Peyer's patch (tissue), 4 donors: ENCODE results near the gene AAGAB. TPM values are rescaled to one million over a fixed set of nuclear protein-coding genes. Genes with fewer than 3 reads are reported as not detected.
"Not testable (repeated sequence)": the region's sequence is repeated elsewhere in the genome, so short reads cannot be mapped to it uniquely, and the experiment has no call there.

Source experiments
- DNase-seq, 3 donors: peaks; one replicate each; pipeline ENCODE4 v3.0.0-alpha.2; 2017 to 2019
- H3K27ac ChIP-seq, 4 donors: fragments of 200-600 bp; sonication (generic); one replicate each; pipeline ENCODE4 v1.5.1; 2016 to 2019
- H3K27me3 ChIP-seq, 2 donors: fragments of 200-600 bp; sonication (generic); one replicate each; pipeline ENCODE4 v1.5.1; 2019
- H3K36me3 ChIP-seq, 3 donors: fragments of 200-600 bp; sonication (generic); one replicate each; pipeline ENCODE4 v1.5.1; 2016 to 2019
- H3K4me1 ChIP-seq, 4 donors: fragments of 200-600 bp; sonication (generic); one replicate each; pipeline ENCODE4 v1.5.1; 2016 to 2019
- H3K4me3 ChIP-seq, 4 donors: fragments of 200-600 bp; sonication (generic); 1 replicate in 3 of 4; 2 replicates in 1 of 4; pipeline ENCODE4 v1.5.1; 2016 to 2019; ENCODE audit warnings: mild to moderate bottlenecking in 1 of 4
- H3K9me3 ChIP-seq, 4 donors: fragments of 200-600 bp; sonication (generic); one replicate each; pipeline ENCODE4 v1.5.1; 2016 to 2019; ENCODE audit warnings: mild to moderate bottlenecking in 1 of 4
- POLR2A ChIP-seq, 2 donors: fragments of 450-650 bp; IDR thresholded peaks; one replicate each; pipeline ENCODE4 v1.5.1; 2017; ENCODE audit warnings: antibody characterized with exemption in 2 of 2, mild to moderate bottlenecking in 2 of 2, moderate library complexity in 2 of 2
- total RNA-seq, 4 donors: library from RNA; depleted of rRNA; stranded (reverse); fragments of >200 nt; gene quantifications; one replicate each; pipeline ENCODE4 v1.1.0, GENCODE V29; 2016
- TF ChIP-seq, protein P1 (sequence below), 6 experiments: fragments of 450-650 bp in 4 of 6; fragments of 200-600 bp in 2 of 6; sonication (generic) in 1 of 6; IDR thresholded peaks; one replicate each; pipeline ENCODE4 v1.5.1; 2017 to 2019; ENCODE audit warnings: antibody characterized with exemption in 6 of 6, mild to moderate bottlenecking in 3 of 6, moderate library complexity in 1 of 6

AAGAB gene
- total RNA-seq, 4 donors from 2014 or later, result 27.5 to 54.5 (median 42.8) TPM

DNA sequence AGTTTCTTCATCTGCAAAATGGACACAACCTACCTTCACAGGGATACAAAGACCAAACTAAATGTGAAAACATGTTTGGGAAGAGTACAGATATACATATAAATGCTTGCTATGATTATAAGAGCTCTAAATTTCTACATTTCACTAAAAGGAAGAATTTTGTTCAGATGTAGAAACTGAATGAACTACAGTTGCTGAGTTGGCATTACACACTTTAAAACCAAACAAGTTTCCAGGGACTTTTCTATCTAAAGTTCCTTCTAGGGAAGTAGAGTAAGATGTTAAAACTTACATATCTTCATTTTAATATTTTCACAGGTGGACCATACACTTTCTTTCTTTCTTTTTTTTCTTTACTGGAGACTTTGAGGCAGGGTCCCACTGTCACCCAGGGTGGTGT lies 4.6 kb downstream of the AAGAB start:
- no peak overlapping the region for H3K27ac ChIP-seq
- peaks cover 0 to 10% (median 4%) of the 10 kb centered on the region in 4 donors for H3K4me1 ChIP-seq
- no peaks in the 10 kb centered on the region for H3K27me3 ChIP-seq
- no peak for DNase-seq
- H3K4me3 ChIP-seq, result no peak overlapping the region
- H3K36me3 ChIP-seq, result peaks cover 0 to 14% (median 0%) of the 10 kb centered on the region in 3 donors
- TF ChIP-seq POLR2A (IDR thresholded peaks at IDR 0.05), result no peak
- peaks cover 0 to 6% (median 0%) of the 10 kb centered on the region in 4 donors for H3K9me3 ChIP-seq

GRCh38 chr15:67248011-67248505 lies 6.4 kb downstream of the AAGAB start:
- Histone ChIP-seq H3K27ac (no peak overlapping the region), H3K27me3 (no peaks in the 10 kb centered on the region), H3K9me3 (peaks cover 0 to 6% (median 0%) of the 10 kb centered on the region in 4 donors), H3K36me3 (peaks cover 0 to 14% (median 0%) of the 10 kb centered on the region in 3 donors), H3K4me3 (no peak overlapping the region), H3K4me1 (peaks cover 0 to 8% (median 0%) of the 10 kb centered on the region in 4 donors)
- DNase-seq, result no peak
- TF ChIP-seq POLR2A (IDR thresholded peaks at IDR 0.05), result no peak
- TF ChIP-seq, protein P1, sequence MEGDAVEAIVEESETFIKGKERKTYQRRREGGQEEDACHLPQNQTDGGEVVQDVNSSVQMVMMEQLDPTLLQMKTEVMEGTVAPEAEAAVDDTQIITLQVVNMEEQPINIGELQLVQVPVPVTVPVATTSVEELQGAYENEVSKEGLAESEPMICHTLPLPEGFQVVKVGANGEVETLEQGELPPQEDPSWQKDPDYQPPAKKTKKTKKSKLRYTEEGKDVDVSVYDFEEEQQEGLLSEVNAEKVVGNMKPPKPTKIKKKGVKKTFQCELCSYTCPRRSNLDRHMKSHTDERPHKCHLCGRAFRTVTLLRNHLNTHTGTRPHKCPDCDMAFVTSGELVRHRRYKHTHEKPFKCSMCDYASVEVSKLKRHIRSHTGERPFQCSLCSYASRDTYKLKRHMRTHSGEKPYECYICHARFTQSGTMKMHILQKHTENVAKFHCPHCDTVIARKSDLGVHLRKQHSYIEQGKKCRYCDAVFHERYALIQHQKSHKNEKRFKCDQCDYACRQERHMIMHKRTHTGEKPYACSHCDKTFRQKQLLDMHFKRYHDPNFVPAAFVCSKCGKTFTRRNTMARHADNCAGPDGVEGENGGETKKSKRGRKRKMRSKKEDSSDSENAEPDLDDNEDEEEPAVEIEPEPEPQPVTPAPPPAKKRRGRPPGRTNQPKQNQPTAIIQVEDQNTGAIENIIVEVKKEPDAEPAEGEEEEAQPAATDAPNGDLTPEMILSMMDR (IDR thresholded peaks at IDR 0.05), result no peak

GRCh38 chr15:67246606-67247005 lies 7.9 kb downstream of the AAGAB start:
- not testable (repeated sequence) for H3K27ac ChIP-seq, H3K27me3 ChIP-seq, DNase-seq, H3K4me1 ChIP-seq, H3K4me3 ChIP-seq, H3K9me3 ChIP-seq
- peaks cover 0 to 14% (median 0%) of the 10 kb centered on the region in 3 donors for H3K36me3 ChIP-seq

DNA sequence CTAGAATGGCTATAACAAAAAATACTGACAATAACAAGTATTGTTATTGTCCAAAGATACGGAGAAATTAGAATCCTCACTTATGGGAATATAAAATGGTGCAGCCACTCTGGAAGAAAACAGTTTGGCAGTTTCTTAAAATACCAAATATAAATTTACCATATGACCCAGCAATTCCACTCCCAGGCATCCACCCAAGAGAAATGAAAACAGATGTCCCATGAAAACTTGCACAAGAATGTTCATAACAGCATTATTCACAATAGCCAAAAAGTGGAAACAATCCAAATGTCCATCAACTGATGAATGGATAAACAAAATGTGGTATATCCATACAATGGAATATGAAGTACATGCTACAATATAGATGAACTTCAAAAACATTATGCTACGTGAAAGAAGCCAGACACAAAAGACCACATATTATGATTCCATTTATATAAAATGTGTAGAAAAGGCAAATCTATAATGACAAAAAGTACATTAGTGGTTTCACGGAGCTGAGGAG lies 9.4 kb downstream of the AAGAB start:
- Histone ChIP-seq H3K36me3 (peaks cover 0 to 14% (median 0%) of the 10 kb centered on the region in 3 donors), H3K9me3 (peaks cover 0 to 6% (median 0%) of the 10 kb centered on the region in 4 donors), H3K27ac (no peak overlapping the region), H3K4me1 (peaks cover 0 to 7% (median 2%) of the 10 kb centered on the region in 4 donors), H3K4me3 (no peak overlapping the region), H3K27me3 (no peaks in the 10 kb centered on the region)
- no peak for DNase-seq
- TF ChIP-seq POLR2A (IDR thresholded peaks at IDR 0.05), result no peak
- TF ChIP-seq, protein P1 (IDR thresholded peaks at IDR 0.05), result no peak

GRCh38 chr15:67242708-67243111 lies 11.8 kb downstream of the AAGAB start:
- H3K4me3 ChIP-seq, result no peak overlapping the region
- H3K4me1 ChIP-seq, result peaks cover 0 to 7% (median 2%) of the 10 kb centered on the region in 4 donors
- H3K27ac ChIP-seq, result no peak overlapping the region
- no peaks in the 10 kb centered on the region for H3K27me3 ChIP-seq
- DNase-seq, result no peak
- TF ChIP-seq, protein P1 (IDR thresholded peaks at IDR 0.05), result no peak
- TF ChIP-seq POLR2A (IDR thresholded peaks at IDR 0.05), result no peak
- H3K9me3 ChIP-seq, result peaks cover 0 to 6% (median 0%) of the 10 kb centered on the region in 4 donors
- H3K36me3 ChIP-seq, result peaks cover 0 to 14% (median 0%) of the 10 kb centered on the region in 3 donors

DNA sequence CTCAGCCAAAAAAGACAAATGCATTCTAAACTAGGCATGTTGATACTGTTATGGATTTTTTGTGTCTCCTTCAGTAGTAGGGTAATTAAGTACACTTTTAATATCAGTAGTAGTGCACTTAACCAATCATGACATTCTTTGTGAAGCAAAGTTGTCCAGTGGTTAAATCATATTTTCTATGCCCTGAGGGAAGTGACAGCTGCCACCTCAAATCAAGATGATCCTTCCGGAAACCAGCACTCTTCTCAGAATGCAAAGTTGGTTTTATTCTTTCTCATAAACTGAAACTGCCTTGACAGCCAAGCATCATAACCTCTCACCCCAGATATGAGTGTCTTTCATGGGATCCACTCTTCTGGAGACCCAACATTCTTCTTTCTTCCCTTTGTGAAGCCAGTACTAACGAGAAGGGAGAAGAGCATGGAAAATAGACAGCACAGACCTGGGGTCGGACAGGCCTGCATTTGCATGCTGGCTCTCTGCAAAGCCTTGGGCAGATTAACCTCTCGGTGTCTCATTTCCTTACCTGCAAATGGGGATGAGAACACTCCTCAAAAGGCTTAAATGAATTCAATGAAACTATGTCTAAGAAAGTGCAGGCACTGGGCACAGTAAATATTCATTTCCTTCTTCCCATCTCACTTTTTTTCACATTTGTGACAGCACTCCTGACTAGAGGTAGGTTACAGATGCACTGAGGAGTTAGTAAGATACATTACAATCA lies 13.2 kb downstream of the AAGAB start:
- H3K9me3 ChIP-seq, result no peaks in the 10 kb centered on the region
- TF ChIP-seq POLR2A (IDR thresholded peaks at IDR 0.05), result no peak
- TF ChIP-seq, protein P1 (IDR thresholded peaks at IDR 0.05), result no peak
- peaks cover 0 to 6% (median 0%) of the 10 kb centered on the region in 3 donors for H3K36me3 ChIP-seq
- H3K27me3 ChIP-seq, result no peaks in the 10 kb centered on the region
- H3K4me1 ChIP-seq, result peaks cover 0 to 7% (median 2%) of the 10 kb centered on the region in 4 donors
- H3K27ac ChIP-seq, result peak overlapping the region in 2 of 4 donors; percentile 15 to 44
- no peak for DNase-seq
- H3K4me3 ChIP-seq, result no peak overlapping the region
